Activated CD8-positive, alpha-beta T cell treated with anti-CD3 and anti-CD28 coated beads for 36 hours (primary cell): Measurements from ENCODE around the gene KIF26A. TPM values are rescaled to one million over a fixed set of nuclear protein-coding genes. Genes with fewer than 3 reads are reported as not detected.

Experiments used
- ATAC-seq: fragments of 200-7000 bp; cut with Tn5 transposase; one replicate; pipeline ENCODE4 v1.10.0; 2021; ENCODE audit warnings: mild to moderate bottlenecking, moderate library complexity
- CTCF ChIA-PET: fragments of 350-600 bp; sonication (Branson Sonifier 250); formaldehyde crosslinking; loops from one replicate; lab custom pipeline; 2021; ENCODE audit warnings: antibody characterized with exemption; lab: Charles Lee
- POLR2A ChIA-PET: fragments of 350-600 bp; sonication (Branson Sonifier 250); formaldehyde crosslinking; loops from one replicate; lab custom pipeline; 2021; ENCODE audit warnings: antibody characterized with exemption; lab: Charles Lee
- DNase-seq: peaks from one replicate; pipeline ENCODE4 v3.0.0-alpha.2; 2020
- H3K27ac Mint-ChIP-seq: one replicate; pipeline ENCODE4 v1.8.0; 2021; ENCODE audit warnings: mild to moderate bottlenecking, mixed read lengths
- H3K27me3 Mint-ChIP-seq: one replicate; pipeline ENCODE4 v1.8.0; 2021; ENCODE audit warnings: mixed read lengths
- H3K36me3 Mint-ChIP-seq: one replicate; pipeline ENCODE4 v1.8.0; 2021; ENCODE audit warnings: low read depth, mixed read lengths
- H3K4me1 Mint-ChIP-seq: one replicate; pipeline ENCODE4 v1.8.0; 2021; ENCODE audit warnings: low read depth, mixed read lengths
- H3K4me3 Mint-ChIP-seq: one replicate; pipeline ENCODE4 v1.8.0; 2021; ENCODE audit warnings: mild to moderate bottlenecking, moderate library complexity, mixed read lengths
- H3K9me3 Mint-ChIP-seq: one replicate; pipeline ENCODE4 v1.8.0; 2021; ENCODE audit warnings: mixed read lengths
- CTCF ChIP-seq: fragments of 200-600 bp; IDR thresholded peaks from one replicate; pipeline ENCODE4 v1.8.0; 2022; ENCODE audit warnings: antibody characterized with exemption, mild to moderate bottlenecking
- intact Hi-C: fragments of 100-400 bp; cut with micrococcal nuclease; formaldehyde crosslinking; loops from one replicate; pipeline ENCODE4 v1.10.0; 2022
- total RNA-seq, 2 experiments: library from RNA; stranded (reverse); gene quantifications; one replicate each; pipeline ENCODE4 v1.2.3, GENCODE V29; 2021

Gene KIF26A
- total RNA-seq, 2 experiments from 2014 or later: 0.59 to 0.65 TPM

GRCh38 chr14:104119488-104120251, 18.7 kb upstream of the KIF26A start:
- Mint-ChIP-seq H3K4me1 (no peaks in the 10 kb centered on the region), H3K36me3 (no peaks in the 10 kb centered on the region), H3K27me3 (peaks cover 26% of the 10 kb centered on the region), H3K4me3 (no peak overlapping the region), H3K9me3 (peaks cover 5% of the 10 kb centered on the region), H3K27ac (no peak overlapping the region)
- DNase-seq (no peak), ATAC-seq (no peak)
- TF ChIP-seq CTCF: no peak
- intact Hi-C loops: no loop called here
- ChIA-PET POLR2A (no interaction called here), CTCF (interaction anchor here (0.7 kb wide), 1 partner anchor 42 kb away, joined by 3 read pairs; no protein-coding TSS in a partner anchor)

GRCh38 chr14:104120281-104120741, 18.1 kb upstream of the KIF26A start:
- ChIA-PET POLR2A (no interaction called here), CTCF (interaction anchor here (1.2 kb wide), 1 partner anchor 9 kb away, joined by 3 read pairs; no protein-coding TSS in a partner anchor)
- H3K36me3 Mint-ChIP-seq: no peaks in the 10 kb centered on the region
- no peak for TF ChIP-seq CTCF
- H3K4me1 Mint-ChIP-seq: no peaks in the 10 kb centered on the region
- no peak overlapping the region for H3K27ac Mint-ChIP-seq
- DNase-seq: no peak
- H3K27me3 Mint-ChIP-seq: peaks cover 29% of the 10 kb centered on the region
- intact Hi-C loops: no loop called here
- no peak for ATAC-seq
- peaks cover 10% of the 10 kb centered on the region for H3K9me3 Mint-ChIP-seq
- H3K4me3 Mint-ChIP-seq: no peak overlapping the region

- ChIA-PET POLR2A (no interaction called here), CTCF (interaction anchor here (1.2 kb wide), 1 partner anchor 8 kb away, joined by 3 read pairs; no protein-coding TSS in a partner anchor)
- Mint-ChIP-seq H3K27ac (no peak overlapping the region), H3K36me3 (no peaks in the 10 kb centered on the region), H3K4me1 (no peaks in the 10 kb centered on the region), H3K27me3 (peaks cover 22% of the 10 kb centered on the region), H3K4me3 (no peak overlapping the region), H3K9me3 (peaks cover 10% of the 10 kb centered on the region)
- no peak for TF ChIP-seq CTCF
- intact Hi-C loops: no loop called here
- no peak for ATAC-seq
- DNase-seq: no peak
Observed at GRCh38 chr14:104121142-104121541, 17.2 kb upstream of the KIF26A start.

- H3K27me3 Mint-ChIP-seq: peaks cover 22% of the 10 kb centered on the region
- ChIA-PET POLR2A (interaction anchor here (1.1 to 1.3 kb wide), 2 partner anchors 9 to 20 kb away, joined by 3 read pairs; no protein-coding TSS in a partner anchor), CTCF (no interaction called here)
- no peak for ATAC-seq
- H3K27ac Mint-ChIP-seq: no peak overlapping the region
- intact Hi-C loops: no loop called here
- H3K36me3 Mint-ChIP-seq: no peaks in the 10 kb centered on the region
- H3K4me1 Mint-ChIP-seq: no peaks in the 10 kb centered on the region
- H3K4me3 Mint-ChIP-seq: no peak overlapping the region
- peaks cover 16% of the 10 kb centered on the region for H3K9me3 Mint-ChIP-seq
- no peak for TF ChIP-seq CTCF
- no peak for DNase-seq
Observed at GRCh38 chr14:104123879-104124278, 14.5 kb upstream of the KIF26A start.

GRCh38 chr14:104125011-104125410, 13.4 kb upstream of the KIF26A start:
- intact Hi-C loops: no loop called here
- no peak overlapping the region for H3K4me3 Mint-ChIP-seq
- TF ChIP-seq CTCF: no peak
- peaks cover 4% of the 10 kb centered on the region for H3K36me3 Mint-ChIP-seq
- DNase-seq (no peak), ATAC-seq (no peak)
- POLR2A ChIA-PET: no interaction called here
- CTCF ChIA-PET: no interaction called here
- no peak overlapping the region for H3K27ac Mint-ChIP-seq
- no peaks in the 10 kb centered on the region for H3K4me1 Mint-ChIP-seq
- peaks cover 24% of the 10 kb centered on the region for H3K9me3 Mint-ChIP-seq
- H3K27me3 Mint-ChIP-seq: peaks cover 23% of the 10 kb centered on the region
